ENCODE data around the gene NOTO. TPM values are rescaled to one million over a fixed set of nuclear protein-coding genes. Genes with fewer than 3 reads are reported as not detected.

Gene NOTO
- total RNA-seq, 2 experiments from 2014 or later, result not detected

- no peak for ATAC-seq
- peak overlapping the region; percentile 49 for H3K27ac Mint-ChIP-seq
- peaks cover 3% of the 10 kb centered on the region for H3K4me1 Mint-ChIP-seq (ENCODE audit: low read depth)
- no peaks in the 10 kb centered on the region for H3K9me3 Mint-ChIP-seq
- no peaks in the 10 kb centered on the region for H3K27me3 Mint-ChIP-seq
- H3K36me3 Mint-ChIP-seq (ENCODE audit: low read depth), result peaks cover 31% of the 10 kb centered on the region
- no peak for TF ChIP-seq CTCF (IDR thresholded peaks at IDR 0.05)
- DNase-seq, result no peak
- no peak overlapping the region for H3K4me3 Mint-ChIP-seq
- POLR2A ChIA-PET, result interaction anchor here (0.6 to 7.9 kb wide), 8 partner anchors 9 to 43 kb away, joined by 3 to 97 read pairs (median 4); partner anchors contain the start of genes CCT7 and PRADC1
- CTCF ChIA-PET, result interaction anchor here (1.8 kb wide), 1 partner anchor 14 kb away, joined by 4 read pairs; no protein-coding TSS in a partner anchor
- intact Hi-C loops (cut with micrococcal nuclease), result no loop called here
Measured at GRCh38 chr2:73253901-73254300, 51.5 kb downstream of the NOTO start.

- no peak for DNase-seq
- Mint-ChIP-seq H3K27ac (peak overlapping the region; percentile 10), H3K36me3 (ENCODE audit: low read depth) (peaks cover 31% of the 10 kb centered on the region), H3K4me1 (ENCODE audit: low read depth) (peaks cover 3% of the 10 kb centered on the region), H3K9me3 (no peaks in the 10 kb centered on the region), H3K4me3 (no peak overlapping the region), H3K27me3 (no peaks in the 10 kb centered on the region)
- TF ChIP-seq CTCF (IDR thresholded peaks at IDR 0.05), result no peak
- CTCF ChIA-PET, result interaction anchor here (1.8 kb wide), 1 partner anchor 14 kb away, joined by 4 read pairs; no protein-coding TSS in a partner anchor
- intact Hi-C loops (cut with micrococcal nuclease), result no loop called here
- ATAC-seq, result no peak
- POLR2A ChIA-PET, result interaction anchor here (0.6 to 7.9 kb wide), 9 partner anchors 10 to 44 kb away, joined by 3 to 97 read pairs (median 4); partner anchors contain the start of genes CCT7 and PRADC1
Measured at GRCh38 chr2:73254343-73255006, 52.1 kb downstream of the NOTO start.

GRCh38 chr2:73255007-73255644 lies 52.8 kb downstream of the NOTO start:
- CTCF ChIA-PET, result no interaction called here
- H3K4me3 Mint-ChIP-seq, result no peak overlapping the region

DNA sequence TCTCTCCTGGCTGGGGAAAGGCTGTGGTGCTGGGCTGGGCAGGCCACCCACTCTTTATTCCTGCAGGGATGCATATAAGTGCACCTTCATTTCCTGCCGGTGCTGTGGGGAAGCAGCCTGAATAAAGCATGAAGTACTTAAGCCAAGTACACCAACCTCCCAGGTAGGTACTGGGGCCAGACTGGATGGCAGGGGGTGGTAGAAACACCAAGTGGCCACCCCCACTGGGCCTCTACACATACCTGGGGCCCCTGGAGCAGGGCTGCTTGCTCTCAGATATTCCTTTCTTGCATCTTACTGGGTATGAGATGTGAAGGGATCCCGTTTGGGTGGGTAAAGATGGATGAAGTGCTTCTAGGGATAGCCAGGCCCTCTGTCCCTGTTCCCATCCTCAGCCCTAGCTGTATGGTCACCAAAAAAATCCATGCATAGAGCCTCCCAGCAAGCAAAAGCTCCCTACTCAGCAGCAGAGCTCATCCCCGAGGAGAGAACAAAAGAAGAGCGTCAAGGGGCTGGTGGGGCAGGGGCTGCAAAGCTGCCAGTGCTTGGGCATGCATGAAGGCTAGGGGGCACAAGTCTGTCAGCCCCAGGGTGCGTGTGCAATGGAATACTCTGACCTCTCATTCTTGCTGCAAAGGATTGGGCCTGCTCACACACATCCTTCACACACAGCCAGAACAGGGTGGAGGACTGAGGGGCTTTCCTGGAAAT lies 53.7 kb downstream of the NOTO start:
- H3K36me3 Mint-ChIP-seq (ENCODE audit: low read depth), result peaks cover 22% of the 10 kb centered on the region
- no peak overlapping the region for H3K27ac Mint-ChIP-seq
- CTCF ChIA-PET, result no interaction called here
- DNase-seq, result no peak
- peaks cover 3% of the 10 kb centered on the region for H3K4me1 Mint-ChIP-seq (ENCODE audit: low read depth)
- H3K9me3 Mint-ChIP-seq, result no peaks in the 10 kb centered on the region
- POLR2A ChIA-PET, result interaction anchor here (1.0 to 7.9 kb wide), 5 partner anchors 8 to 26 kb away, joined by 3 to 97 read pairs (median 4); partner anchors contain the start of genes CCT7 and PRADC1
- TF ChIP-seq CTCF (IDR thresholded peaks at IDR 0.05), result no peak
- intact Hi-C loops (cut with micrococcal nuclease), result no loop called here
- no peaks in the 10 kb centered on the region for H3K27me3 Mint-ChIP-seq
- no peak for ATAC-seq
- H3K4me3 Mint-ChIP-seq, result no peak overlapping the region

More at GRCh38 chr2:73255007-73255644, 52.8 kb downstream of the NOTO start:
- intact Hi-C loops (cut with micrococcal nuclease), result no loop called here
- Mint-ChIP-seq H3K4me1 (ENCODE audit: low read depth) (peaks cover 3% of the 10 kb centered on the region), H3K36me3 (ENCODE audit: low read depth) (peaks cover 27% of the 10 kb centered on the region), H3K27me3 (no peaks in the 10 kb centered on the region), H3K27ac (peak overlapping the region; percentile 36), H3K9me3 (no peaks in the 10 kb centered on the region)
- no peak for TF ChIP-seq CTCF (IDR thresholded peaks at IDR 0.05)
- POLR2A ChIA-PET, result interaction anchor here (0.6 to 7.9 kb wide), 6 partner anchors 10 to 34 kb away, joined by 3 to 97 read pairs (median 6); partner anchors contain the start of genes CCT7 and PRADC1
- ATAC-seq (no peak), DNase-seq (no peak)
